ENCODE results near the gene F9.

- TF ChIP-seq, protein P1, sequence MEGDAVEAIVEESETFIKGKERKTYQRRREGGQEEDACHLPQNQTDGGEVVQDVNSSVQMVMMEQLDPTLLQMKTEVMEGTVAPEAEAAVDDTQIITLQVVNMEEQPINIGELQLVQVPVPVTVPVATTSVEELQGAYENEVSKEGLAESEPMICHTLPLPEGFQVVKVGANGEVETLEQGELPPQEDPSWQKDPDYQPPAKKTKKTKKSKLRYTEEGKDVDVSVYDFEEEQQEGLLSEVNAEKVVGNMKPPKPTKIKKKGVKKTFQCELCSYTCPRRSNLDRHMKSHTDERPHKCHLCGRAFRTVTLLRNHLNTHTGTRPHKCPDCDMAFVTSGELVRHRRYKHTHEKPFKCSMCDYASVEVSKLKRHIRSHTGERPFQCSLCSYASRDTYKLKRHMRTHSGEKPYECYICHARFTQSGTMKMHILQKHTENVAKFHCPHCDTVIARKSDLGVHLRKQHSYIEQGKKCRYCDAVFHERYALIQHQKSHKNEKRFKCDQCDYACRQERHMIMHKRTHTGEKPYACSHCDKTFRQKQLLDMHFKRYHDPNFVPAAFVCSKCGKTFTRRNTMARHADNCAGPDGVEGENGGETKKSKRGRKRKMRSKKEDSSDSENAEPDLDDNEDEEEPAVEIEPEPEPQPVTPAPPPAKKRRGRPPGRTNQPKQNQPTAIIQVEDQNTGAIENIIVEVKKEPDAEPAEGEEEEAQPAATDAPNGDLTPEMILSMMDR (conservative IDR thresholded peaks at IDR 0.05; ENCODE audit: low read length) = no peak
- TF ChIP-seq EZH2phosphoT487 (IDR thresholded peaks at IDR 0.05; ENCODE audit: borderline replicate concordance) = no peak
Observed at GRCh38 chrX:139506333-139506732, 24.2 kb upstream of the F9 start.

Data from Loucy (cell line).